CD4-positive, alpha-beta T cell treated with Interleukin-2 at 100 ng/mL for 4 hours (primary cell): ENCODE results near the gene NUP160.
A peak's percentile ranks its signal among the peaks of the same experiment; 100 is the strongest.
"Not testable (repeated sequence)": the region's sequence is repeated elsewhere in the genome, so short reads cannot be mapped to it uniquely, and the experiment has no call there.

Experiments used
- DNase-seq: peaks from one replicate; pipeline ENCODE4 v3.0.0-alpha.2; 2020; ENCODE audit warnings: low spot score

NUP160 gene

GRCh38 chr11:47861728-47862127 is 13.6 kb upstream of the NUP160 start:
- peak; percentile 39 for DNase-seq

- DNase-seq, result no peak
Observed at GRCh38 chr11:47860536-47860935, 12.4 kb upstream of the NUP160 start.

- no peak for DNase-seq
Observed at GRCh38 chr11:47857892-47858543, 9.9 kb upstream of the NUP160 start.

GRCh38 chr11:47857485-47857884 is 9.3 kb upstream of the NUP160 start:
- no peak for DNase-seq

GRCh38 chr11:47856186-47856585 is 8.0 kb upstream of the NUP160 start:
- no peak for DNase-seq

- no peak for DNase-seq
Observed at GRCh38 chr11:47854667-47855066, 6.5 kb upstream of the NUP160 start.

GRCh38 chr11:47852053-47852452 is 3.9 kb upstream of the NUP160 start:
- DNase-seq, result no peak

GRCh38 chr11:47850337-47850736 is 2.2 kb upstream of the NUP160 start:
- no peak for DNase-seq

- DNase-seq, result peak; percentile 11
Observed at GRCh38 chr11:47848700-47849155, 578 bp upstream of the NUP160 start.

- no peak for DNase-seq
Observed at GRCh38 chr11:47847537-47847891, 636 bp downstream of the NUP160 start.

- no peak for DNase-seq
Observed at GRCh38 chr11:47846998-47847397, 1.2 kb downstream of the NUP160 start.

GRCh38 chr11:47843361-47844055 is 4.6 kb downstream of the NUP160 start:
- DNase-seq, result no peak

- DNase-seq, result no peak
Observed at GRCh38 chr11:47842749-47843148, 5.4 kb downstream of the NUP160 start.

- no peak for DNase-seq
Observed at GRCh38 chr11:47837929-47838328, 10.2 kb downstream of the NUP160 start.

GRCh38 chr11:47837292-47837691 is 10.9 kb downstream of the NUP160 start:
- no peak for DNase-seq

GRCh38 chr11:47830013-47830412 is 18.1 kb downstream of the NUP160 start:
- not testable (repeated sequence) for DNase-seq

- DNase-seq, result no peak
Observed at GRCh38 chr11:47828284-47828683, 19.9 kb downstream of the NUP160 start.

- not testable (repeated sequence) for DNase-seq
Observed at GRCh38 chr11:47822664-47823063, 25.5 kb downstream of the NUP160 start.

GRCh38 chr11:47819743-47820142 is 28.4 kb downstream of the NUP160 start:
- no peak for DNase-seq

- DNase-seq, result no peak
Observed at GRCh38 chr11:47800759-47801158, 47.4 kb downstream of the NUP160 start.

- peak; percentile 58 for DNase-seq
Observed at GRCh38 chr11:47797633-47798032, 50.5 kb downstream of the NUP160 start.

GRCh38 chr11:47791774-47792430 is 56.2 kb downstream of the NUP160 start:
- DNase-seq, result no peak

GRCh38 chr11:47790017-47790416 is 58.1 kb downstream of the NUP160 start:
- DNase-seq, result not testable (repeated sequence)
